Testis (tissue), 2 donors: ENCODE results near the gene ITGAD.

ENCODE experiments used
- POLR2A ChIP-seq: fragments of 450-650 bp; IDR thresholded peaks from one replicate; pipeline ENCODE4 v1.6.1; 2017; ENCODE audit warnings: antibody characterized with exemption, mild to moderate bottlenecking, moderate library complexity
- TF ChIP-seq, protein P1 (sequence below), 3 experiments: fragments of 450-650 bp in 2 of 3; fragments of 200-600 bp in 1 of 3; sonication (generic) in 1 of 3; IDR thresholded peaks; one replicate each; pipeline ENCODE4 v1.5.1; 2016 to 2019; ENCODE audit warnings: antibody characterized with exemption in 3 of 3, mild to moderate bottlenecking in 2 of 3, moderate library complexity in 1 of 3

DNA sequence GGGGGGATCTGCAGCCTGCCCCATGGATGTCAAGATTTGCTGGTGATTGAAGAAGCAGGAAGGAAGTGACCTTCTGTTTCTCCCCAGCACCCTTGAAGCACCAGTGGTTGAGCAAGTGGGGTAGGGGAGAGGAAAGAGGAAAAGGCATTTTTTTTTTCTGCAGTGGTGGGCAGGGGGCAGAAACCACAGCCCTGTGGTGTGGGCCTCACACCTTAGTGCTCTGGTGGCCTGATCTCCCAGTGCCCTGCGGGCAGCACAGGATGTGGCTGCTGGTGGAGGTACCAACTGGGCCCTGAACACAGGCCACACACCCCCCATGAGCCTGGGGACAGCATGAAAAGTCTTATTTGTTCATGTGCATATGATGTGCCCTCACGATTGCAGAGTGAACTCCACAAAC lies 7.1 kb downstream of the ITGAD start:
- TF ChIP-seq, protein P1, sequence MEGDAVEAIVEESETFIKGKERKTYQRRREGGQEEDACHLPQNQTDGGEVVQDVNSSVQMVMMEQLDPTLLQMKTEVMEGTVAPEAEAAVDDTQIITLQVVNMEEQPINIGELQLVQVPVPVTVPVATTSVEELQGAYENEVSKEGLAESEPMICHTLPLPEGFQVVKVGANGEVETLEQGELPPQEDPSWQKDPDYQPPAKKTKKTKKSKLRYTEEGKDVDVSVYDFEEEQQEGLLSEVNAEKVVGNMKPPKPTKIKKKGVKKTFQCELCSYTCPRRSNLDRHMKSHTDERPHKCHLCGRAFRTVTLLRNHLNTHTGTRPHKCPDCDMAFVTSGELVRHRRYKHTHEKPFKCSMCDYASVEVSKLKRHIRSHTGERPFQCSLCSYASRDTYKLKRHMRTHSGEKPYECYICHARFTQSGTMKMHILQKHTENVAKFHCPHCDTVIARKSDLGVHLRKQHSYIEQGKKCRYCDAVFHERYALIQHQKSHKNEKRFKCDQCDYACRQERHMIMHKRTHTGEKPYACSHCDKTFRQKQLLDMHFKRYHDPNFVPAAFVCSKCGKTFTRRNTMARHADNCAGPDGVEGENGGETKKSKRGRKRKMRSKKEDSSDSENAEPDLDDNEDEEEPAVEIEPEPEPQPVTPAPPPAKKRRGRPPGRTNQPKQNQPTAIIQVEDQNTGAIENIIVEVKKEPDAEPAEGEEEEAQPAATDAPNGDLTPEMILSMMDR (IDR thresholded peaks at IDR 0.05), result no peak
- no peak for TF ChIP-seq POLR2A
